GM18858 (cell line): Measurements from ENCODE around the gene FAXDC2.
"Not testable (repeated sequence)": the region's sequence is repeated elsewhere in the genome, so short reads cannot be mapped to it uniquely, and the experiment has no call there.

ENCODE experiments used
- ATAC-seq: cut with Tn5 transposase; IDR thresholded peaks from one replicate; pipeline ENCODE4 v1.9.1; 2021; ENCODE audit not compliant: unreplicated experiment

The FAXDC2 gene

GRCh38 chr5:154831451-154831850 is 19.0 kb downstream of the FAXDC2 start:
- ATAC-seq = no peak

GRCh38 chr5:154830596-154830995 is 19.8 kb downstream of the FAXDC2 start:
- ATAC-seq = no peak

DNA sequence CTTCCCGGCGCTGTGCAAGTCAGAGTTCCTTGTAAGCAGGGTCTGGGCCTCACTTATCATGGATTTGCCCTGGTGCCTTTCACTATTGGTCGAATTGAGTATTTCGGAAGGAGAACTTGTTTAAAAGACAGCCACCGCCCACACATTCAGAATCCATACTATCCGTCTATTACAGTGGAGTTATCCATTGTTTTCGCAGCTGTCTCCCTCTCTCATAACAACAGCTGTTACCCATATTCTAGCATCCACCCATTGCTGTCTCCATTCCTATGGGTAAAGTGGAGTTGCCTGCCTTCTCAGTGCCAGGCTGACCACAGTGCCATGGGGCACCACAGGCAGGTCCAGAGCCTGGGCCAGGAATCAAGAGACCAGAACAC is 20.2 kb downstream of the FAXDC2 start:
- ATAC-seq = no peak

DNA sequence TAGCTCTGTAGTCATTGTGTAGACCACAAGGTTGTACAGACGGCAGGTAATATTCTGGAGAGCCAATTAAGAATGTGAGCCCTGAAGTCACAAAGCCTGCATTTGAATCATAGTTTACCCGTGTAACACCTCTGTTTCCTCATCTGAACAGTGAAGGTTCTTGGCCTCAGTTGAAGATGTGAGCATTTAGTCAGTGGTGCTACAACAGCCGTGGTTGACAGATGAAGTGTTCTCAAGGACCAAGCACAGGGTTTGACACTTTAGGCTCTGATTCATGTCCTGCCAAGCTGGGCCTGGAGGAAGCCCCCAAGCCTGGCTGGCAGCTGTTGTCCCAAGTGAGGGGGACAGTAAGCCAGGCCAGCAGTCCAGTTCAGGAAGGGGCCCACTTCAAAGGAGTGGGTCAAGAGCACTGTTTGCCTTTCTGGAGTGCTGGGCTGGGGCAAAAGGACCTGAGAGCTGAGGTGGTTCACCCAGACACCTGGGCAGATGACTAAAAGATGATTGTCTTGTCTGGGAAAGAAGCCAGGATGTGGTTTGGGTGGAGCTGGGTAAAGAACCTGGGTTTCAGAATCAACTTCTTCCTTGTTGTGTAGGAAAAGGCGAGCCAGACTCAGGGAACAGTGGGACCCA is 20.7 kb downstream of the FAXDC2 start:
- ATAC-seq = no peak

DNA sequence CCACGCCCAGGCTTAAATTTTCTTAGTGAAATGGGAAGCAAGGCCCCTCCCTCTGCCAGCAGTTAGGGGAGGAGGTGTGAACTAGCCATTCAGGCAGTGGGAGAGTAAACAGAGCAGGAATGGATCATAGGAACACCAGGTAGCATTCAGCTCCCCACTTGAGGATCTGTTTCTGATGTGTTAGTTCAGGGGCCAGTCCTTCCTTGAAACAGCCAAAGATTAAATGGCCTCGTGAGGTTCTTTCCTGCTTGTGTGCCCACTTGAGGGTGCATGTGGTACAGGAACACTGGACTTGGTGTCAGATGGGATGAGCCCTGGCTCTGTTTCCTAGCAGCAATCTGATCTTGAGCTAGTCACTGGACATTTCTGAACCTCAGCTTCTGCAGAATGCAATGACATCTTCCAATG is 21.2 kb downstream of the FAXDC2 start:
- ATAC-seq = no peak

GRCh38 chr5:154824070-154824469 is 26.3 kb downstream of the FAXDC2 start:
- no peak for ATAC-seq

DNA sequence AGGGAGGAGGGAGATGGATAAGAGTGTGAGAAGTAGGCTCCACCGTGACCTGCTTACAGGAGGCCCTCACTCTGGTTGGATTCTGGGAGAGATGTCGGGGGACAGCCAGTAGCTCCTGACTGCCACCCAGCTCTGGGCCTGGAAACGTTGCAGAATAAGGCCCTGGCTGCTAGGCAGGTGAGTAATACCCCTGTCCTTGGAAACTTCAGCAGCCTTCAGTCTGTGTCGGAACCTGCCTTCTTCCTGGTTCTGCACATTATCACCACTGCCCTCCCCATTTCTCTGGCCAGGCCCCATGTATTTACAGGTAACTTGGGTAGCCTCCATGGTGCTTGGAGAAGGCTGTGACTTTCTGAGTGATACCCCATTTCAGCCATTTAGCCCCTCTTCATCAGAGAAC is 26.8 kb downstream of the FAXDC2 start:
- ATAC-seq = no peak

DNA sequence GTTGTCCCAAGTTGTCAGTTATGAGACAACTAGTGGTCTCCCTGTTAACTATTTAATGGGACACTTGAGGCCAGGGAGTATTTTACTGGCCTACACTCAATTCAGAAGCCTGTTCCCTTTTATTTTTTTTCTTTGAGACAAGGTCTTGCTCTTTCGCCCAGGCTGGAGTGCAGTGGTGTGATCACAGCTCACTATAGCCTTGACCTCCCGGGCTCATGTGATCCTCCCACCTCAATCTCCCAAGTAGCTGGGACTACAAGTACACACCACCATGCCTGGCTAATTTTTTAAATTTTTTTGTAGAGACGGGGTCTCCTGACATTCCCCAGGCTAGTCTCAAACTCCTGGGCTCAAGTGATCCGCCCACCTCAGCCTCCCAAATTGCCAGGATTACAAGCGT is 27.5 kb downstream of the FAXDC2 start:
- ATAC-seq = not testable (repeated sequence)

GRCh38 chr5:154820383-154820782 is 30.0 kb downstream of the FAXDC2 start:
- ATAC-seq = no peak

DNA sequence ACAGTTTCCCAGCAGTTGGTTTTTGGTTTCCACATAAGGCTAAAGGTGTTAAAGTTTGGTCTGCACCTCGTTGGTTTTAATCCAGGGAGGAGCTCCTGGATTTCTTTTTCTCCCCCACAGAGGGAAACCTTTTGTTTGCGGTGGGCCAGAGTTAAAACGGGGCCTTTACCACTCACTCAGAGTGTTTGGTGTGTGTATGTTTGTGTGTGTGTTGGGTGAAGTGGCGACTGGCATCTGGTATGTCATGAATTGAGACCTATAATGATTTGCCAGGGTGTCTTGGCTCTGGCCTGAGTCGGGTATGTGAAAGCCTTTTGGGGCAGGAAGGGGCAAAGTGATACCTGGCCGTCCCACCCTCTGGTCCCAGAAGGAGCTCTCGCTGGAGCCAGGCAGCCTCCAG is 30.9 kb downstream of the FAXDC2 start:
- ATAC-seq = no peak

GRCh38 chr5:154818471-154819116 is 31.8 kb downstream of the FAXDC2 start:
- no peak for ATAC-seq

- ATAC-seq = no peak
Observed at GRCh38 chr5:154817815-154818214, 32.6 kb downstream of the FAXDC2 start.

GRCh38 chr5:154816891-154817492 is 33.4 kb downstream of the FAXDC2 start:
- no peak for ATAC-seq

GRCh38 chr5:154815684-154816247 is 34.6 kb downstream of the FAXDC2 start:
- no peak for ATAC-seq

GRCh38 chr5:154815025-154815424 is 35.4 kb downstream of the FAXDC2 start:
- ATAC-seq = no peak

DNA sequence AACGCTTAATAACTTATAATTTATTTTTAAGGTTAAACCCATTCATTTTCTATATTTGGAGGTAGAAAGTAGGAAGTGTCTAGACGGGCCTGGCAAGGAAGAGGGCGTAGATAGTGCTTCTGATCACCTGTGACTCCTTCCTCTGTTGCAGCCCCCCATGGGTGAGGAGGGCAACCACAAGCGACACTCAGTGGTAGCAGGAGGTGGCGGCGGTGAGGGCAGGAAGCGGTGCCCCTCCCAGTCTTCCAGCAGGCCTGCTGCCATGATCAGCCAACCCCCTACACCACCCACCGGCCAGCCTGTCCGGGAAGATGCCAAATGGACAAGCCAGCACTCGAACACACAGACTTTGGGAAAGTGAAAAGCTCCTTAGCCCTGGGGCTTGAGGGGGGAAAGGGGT is 36.7 kb downstream of the FAXDC2 start:
- ATAC-seq = no peak

- ATAC-seq = no peak
Observed at GRCh38 chr5:154813158-154813557, 37.2 kb downstream of the FAXDC2 start.

GRCh38 chr5:154811653-154812465 is 38.5 kb downstream of the FAXDC2 start:
- ATAC-seq = no peak

DNA sequence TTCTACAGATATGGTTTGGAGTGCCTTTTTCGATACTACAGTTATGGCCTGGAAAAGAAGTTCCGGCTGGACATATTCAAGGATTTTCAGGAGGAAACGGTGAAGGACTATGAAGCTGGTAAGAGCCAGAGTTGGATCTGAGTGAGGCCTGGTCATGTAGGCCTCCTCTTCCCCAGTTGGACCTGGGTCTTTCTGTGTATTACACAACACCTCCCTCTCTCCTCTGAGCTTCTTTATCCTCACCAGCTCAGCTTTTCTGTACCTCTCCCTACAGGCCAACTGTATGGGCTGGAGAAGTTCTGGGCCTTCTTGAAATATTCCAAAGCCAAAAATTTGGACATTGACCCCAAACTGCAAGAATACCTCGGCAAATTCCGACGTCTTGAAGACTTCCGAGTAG is 39.2 kb downstream of the FAXDC2 start:
- no peak for ATAC-seq

GRCh38 chr5:154806176-154806575 is 44.2 kb downstream of the FAXDC2 start:
- no peak for ATAC-seq

- ATAC-seq = no peak
Observed at GRCh38 chr5:154802050-154802449, 48.4 kb downstream of the FAXDC2 start.
